ELF-1 (cell line): Measurements from ENCODE around the gene ZNF514.
"Not testable (repeated sequence)": the region's sequence is repeated elsewhere in the genome, so short reads cannot be mapped to it uniquely, and the experiment has no call there.

Experiments
- DNase-seq: peaks from one replicate; pipeline ENCODE4 v3.0.0-alpha.2; 2016; ENCODE audit warnings: low read depth, low spot score

The ZNF514 gene

GRCh38 chr2:95138702-95139101, 20.9 kb downstream of the ZNF514 start:
- DNase-seq, result no peak

GRCh38 chr2:95122197-95122551, 37.5 kb downstream of the ZNF514 start:
- no peak for DNase-seq

GRCh38 chr2:95121407-95122196, 38.0 kb downstream of the ZNF514 start, which contains the start of gene MRPS5:
Gene MRPS5 (minus strand): TSS chr2:95121808. CDS start chr2:95121791, 17 bp downstream.
- DNase-seq, result peak; percentile 85

GRCh38 chr2:95121093-95121406, 38.6 kb downstream of the ZNF514 start:
- no peak for DNase-seq

GRCh38 chr2:95115418-95115817, 44.2 kb downstream of the ZNF514 start:
- DNase-seq, result peak; percentile 75

- no peak for DNase-seq
These were observed 46.2 kb downstream of the ZNF514 start for GRCh38 chr2:95113464-95113863.

GRCh38 chr2:95110395-95110794, 49.3 kb downstream of the ZNF514 start:
- no peak for DNase-seq

GRCh38 chr2:95109260-95109659, 50.4 kb downstream of the ZNF514 start:
- DNase-seq, result no peak

GRCh38 chr2:95106081-95106480, 53.6 kb downstream of the ZNF514 start:
- no peak for DNase-seq

- no peak for DNase-seq
These were observed 55.0 kb downstream of the ZNF514 start for GRCh38 chr2:95104606-95105005.

GRCh38 chr2:95099910-95100309, 59.7 kb downstream of the ZNF514 start:
- no peak for DNase-seq

GRCh38 chr2:95098273-95098672, 61.4 kb downstream of the ZNF514 start:
- not testable (repeated sequence) for DNase-seq
